Esophagus muscularis mucosa (tissue), 4 donors: Measurements from ENCODE around the gene PRDM1.
A peak's percentile ranks its signal among the peaks of the same experiment; 100 is the strongest.

ENCODE experiments used
- EP300 ChIP-seq: sonication (generic); formaldehyde crosslinking; IDR thresholded peaks from one replicate; pipeline ENCODE4 v1.6.1; 2017; ENCODE audit warnings: antibody characterized with exemption
- POLR2A ChIP-seq: fragments of 450-650 bp; IDR thresholded peaks from one replicate; pipeline ENCODE4 v1.6.1; 2017; ENCODE audit warnings: antibody characterized with exemption, moderate library complexity, mild to moderate bottlenecking, low read depth
- POLR2AphosphoS5 ChIP-seq, 2 donors: sonication (generic); formaldehyde crosslinking; IDR thresholded peaks; one replicate each; pipeline ENCODE4 v1.6.1; 2017; ENCODE audit warnings: antibody characterized with exemption in 2 of 2
- TF ChIP-seq, protein P1 (sequence below), 3 experiments: fragments of 200-600 bp in 2 of 3; fragments of 450-650 bp in 1 of 3; sonication (generic) in 2 of 3; IDR thresholded peaks; one replicate each; pipeline ENCODE4 v1.5.1; 2017 to 2019; ENCODE audit warnings: antibody characterized with exemption in 3 of 3, mild to moderate bottlenecking in 2 of 3, moderate library complexity in 1 of 3

DNA sequence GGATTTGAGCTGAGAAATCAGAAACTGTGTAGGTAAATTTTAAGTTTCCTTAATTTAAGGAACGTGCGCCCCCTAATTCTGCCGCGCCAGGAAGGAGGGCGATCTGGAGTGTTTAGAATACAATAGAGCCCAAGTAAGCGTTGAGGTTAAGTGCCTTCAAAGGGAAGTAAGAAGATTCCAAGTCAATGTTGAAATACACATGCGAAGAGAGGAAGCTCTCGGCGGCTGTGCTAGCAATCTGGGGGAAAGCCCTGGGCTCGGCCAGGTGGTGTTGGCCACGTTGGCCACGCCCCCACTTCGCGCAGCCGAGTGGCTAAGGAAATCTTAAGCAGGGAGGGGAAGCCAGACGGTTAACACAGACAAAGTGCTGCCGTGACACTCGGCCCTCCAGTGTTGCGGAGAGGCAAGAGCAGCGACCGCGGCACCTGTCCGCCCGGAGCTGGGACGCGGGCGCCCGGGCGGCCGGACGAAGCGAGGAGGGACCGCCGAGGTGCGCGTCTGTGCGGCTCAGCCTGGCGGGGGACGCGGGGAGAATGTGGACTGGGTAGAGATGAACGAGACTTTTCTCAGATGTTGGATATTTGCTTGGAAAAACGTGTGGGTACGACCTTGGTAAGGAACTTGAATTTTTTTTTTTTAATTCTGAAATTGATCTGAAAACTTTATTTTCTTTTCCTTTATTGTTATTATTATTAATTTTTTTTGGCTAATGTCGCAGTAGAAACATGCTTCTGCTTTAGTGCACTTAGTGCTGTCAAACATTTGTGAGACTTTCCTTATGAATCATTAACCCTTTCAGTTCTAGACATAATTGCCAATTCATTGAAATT is at the start of gene PRDM1:
- TF ChIP-seq, protein P1, sequence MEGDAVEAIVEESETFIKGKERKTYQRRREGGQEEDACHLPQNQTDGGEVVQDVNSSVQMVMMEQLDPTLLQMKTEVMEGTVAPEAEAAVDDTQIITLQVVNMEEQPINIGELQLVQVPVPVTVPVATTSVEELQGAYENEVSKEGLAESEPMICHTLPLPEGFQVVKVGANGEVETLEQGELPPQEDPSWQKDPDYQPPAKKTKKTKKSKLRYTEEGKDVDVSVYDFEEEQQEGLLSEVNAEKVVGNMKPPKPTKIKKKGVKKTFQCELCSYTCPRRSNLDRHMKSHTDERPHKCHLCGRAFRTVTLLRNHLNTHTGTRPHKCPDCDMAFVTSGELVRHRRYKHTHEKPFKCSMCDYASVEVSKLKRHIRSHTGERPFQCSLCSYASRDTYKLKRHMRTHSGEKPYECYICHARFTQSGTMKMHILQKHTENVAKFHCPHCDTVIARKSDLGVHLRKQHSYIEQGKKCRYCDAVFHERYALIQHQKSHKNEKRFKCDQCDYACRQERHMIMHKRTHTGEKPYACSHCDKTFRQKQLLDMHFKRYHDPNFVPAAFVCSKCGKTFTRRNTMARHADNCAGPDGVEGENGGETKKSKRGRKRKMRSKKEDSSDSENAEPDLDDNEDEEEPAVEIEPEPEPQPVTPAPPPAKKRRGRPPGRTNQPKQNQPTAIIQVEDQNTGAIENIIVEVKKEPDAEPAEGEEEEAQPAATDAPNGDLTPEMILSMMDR (IDR thresholded peaks at IDR 0.05) = peak in 1 of 3 experiments; percentile 30
- no peak for TF ChIP-seq POLR2A
- TF ChIP-seq EP300 = no peak
- peak; percentile 61 to 66 for TF ChIP-seq POLR2AphosphoS5 (IDR thresholded peaks at IDR 0.05)
